ENCODE data around the gene LRWD1.

Gene LRWD1

DNA sequence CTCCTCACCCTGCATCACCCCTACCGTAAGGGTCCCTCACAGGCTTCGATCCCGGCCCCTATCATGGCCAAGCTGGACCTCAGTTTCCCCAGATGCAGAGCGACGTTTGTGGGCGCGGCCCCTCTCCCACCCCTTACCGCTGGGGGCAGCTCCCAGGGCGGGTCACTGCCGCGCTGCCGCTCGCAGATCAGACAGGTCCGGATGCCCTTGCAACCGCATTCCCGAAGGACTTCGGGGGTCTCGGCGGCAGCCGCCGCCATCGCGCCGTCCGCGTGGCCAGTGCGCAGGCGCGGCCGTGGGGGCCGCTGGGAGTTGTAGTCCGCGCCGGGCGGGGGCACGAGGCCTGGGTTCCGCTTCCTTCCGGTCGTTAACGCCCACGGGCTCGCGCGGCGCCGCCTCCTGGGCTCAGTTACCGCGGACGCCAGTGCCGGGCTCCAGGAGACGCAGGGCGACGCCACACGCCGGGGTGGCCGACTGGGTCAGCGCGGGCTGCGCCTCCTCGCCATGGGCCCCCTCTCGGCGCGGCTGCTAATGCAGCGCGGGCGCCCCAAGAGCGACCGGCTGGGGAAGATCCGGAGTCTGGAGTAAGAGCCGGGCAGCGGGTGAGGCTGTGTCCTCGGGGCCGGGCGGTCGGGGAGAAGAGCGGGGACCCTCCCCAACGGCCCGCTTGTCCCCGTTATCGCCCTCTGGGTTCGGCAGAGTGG lies at the start of gene LRWD1, which contains the start of gene ALKBH4:
LRWD1 (plus strand) TSS at position 408 of the 704 bp plus-strand sequence; CDS start at position 505, 97 bp downstream.
ALKBH4 (minus strand) TSS at position 287 of the 704 bp plus-strand sequence; CDS start at position 260, 27 bp downstream.
- peak; percentile 78 to 80 for DNase-seq (ENCODE audit: low read depth in 2 of 2)

- DNase-seq (ENCODE audit: low read depth in 2 of 2) = no peak
Observed at GRCh38 chr7:102415685-102416225, 49.0 kb upstream of the LRWD1 start.

- DNase-seq (ENCODE audit: low read depth in 2 of 2) = no peak
Observed at GRCh38 chr7:102416406-102416805, 48.4 kb upstream of the LRWD1 start.

DNA sequence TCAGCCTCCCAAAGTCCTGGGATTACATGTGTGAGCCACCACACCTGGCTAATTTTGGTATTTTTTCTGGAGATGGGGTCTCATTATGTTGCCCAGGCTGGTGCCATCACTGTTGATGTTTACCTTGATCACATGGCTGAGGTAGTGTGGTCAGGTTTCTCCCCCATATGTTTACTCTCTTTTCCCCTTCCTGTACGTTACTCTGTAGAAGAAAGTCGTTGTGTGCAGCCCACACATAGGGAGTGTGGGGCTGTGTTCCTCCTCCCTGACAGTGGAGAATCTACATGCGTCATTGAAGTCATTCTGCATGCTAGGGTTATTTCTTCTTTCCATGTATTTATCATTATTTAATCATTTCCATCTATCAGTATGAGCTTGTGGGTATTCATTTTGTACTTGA lies 47.7 kb upstream of the LRWD1 start:
- DNase-seq (ENCODE audit: low read depth in 2 of 2) = no peak

GRCh38 chr7:102418592-102418991 lies 46.2 kb upstream of the LRWD1 start:
- no peak for DNase-seq (ENCODE audit: low read depth in 2 of 2)

- DNase-seq (ENCODE audit: low read depth in 2 of 2) = no peak
Observed at GRCh38 chr7:102421706-102422240, 43.0 kb upstream of the LRWD1 start.

DNA sequence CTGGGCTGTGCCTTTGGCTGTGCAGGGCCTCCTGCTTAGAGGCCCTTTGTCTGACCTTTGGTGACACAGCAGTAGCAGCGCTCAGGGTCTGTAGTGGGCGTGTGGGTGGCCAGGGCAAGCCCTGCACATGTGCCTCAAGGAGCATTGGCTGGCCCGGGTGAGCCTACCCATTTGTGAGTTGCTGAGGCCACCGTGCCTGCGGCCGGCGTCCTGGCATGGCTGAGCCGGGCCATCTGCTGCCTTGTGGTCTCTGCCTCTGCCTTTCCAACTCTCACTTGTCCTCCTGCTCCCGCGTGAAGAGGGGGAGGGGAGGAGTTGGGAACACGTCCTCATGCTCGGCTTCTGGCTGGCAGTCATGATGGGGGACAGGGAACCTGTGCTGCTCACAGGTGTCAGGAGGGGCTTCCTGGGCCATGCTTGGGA lies 40.6 kb upstream of the LRWD1 start:
- DNase-seq (ENCODE audit: low read depth in 2 of 2) = no peak

DNA sequence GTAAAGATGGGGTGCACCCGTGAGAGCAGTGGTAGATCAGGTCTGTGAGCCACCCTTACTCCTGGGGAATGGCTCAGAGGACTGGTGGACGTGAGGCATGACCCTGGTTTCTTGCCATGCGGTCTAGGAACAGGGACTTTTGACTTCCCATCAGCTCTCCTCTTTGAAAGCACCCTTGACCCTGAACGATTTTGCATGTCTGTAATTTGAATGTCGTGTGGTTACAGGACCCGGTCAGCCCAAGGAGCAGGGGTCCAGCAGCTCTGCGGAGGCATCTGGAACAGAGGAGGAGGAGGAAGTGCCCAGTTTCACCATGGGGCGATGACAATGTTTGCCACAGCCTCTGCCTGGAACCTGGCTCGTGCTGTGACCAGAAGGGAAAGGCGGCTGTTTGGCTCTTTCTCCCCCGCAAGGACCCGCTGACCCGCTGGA lies 40.0 kb upstream of the LRWD1 start:
- DNase-seq (ENCODE audit: low read depth in 2 of 2) = no peak

DNA sequence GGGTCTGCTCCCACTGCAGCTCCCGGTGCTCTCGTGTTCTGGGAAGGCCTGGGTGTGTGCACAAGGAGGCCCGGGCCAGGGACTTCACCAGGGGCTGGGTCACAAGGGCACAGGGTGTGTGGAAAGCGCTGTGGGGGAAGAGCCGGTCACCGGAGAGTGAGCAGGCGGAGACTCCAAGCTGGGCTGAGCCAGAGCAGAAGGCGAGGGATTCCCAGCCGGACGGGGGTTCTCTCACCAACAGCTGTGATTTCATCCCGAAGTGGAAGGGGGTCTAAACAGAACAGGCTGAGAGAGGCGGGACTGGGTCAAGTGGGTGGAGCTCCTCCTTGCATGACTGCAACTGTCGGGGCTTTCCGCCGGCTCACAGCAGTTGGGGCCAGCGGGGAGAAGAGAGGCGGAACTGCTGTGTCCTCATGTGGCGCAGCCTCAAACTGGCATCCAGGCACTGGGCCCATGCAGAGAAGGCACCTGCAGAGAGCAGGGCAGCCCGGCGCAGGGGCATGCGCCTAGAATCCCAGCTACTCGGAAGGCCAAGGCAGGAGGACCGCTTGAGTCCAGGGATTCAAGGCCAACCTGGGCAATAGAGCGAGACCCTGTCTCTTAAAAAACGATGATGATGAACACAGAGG lies 39.0 kb upstream of the LRWD1 start:
- DNase-seq (ENCODE audit: low read depth in 2 of 2) = no peak

DNA sequence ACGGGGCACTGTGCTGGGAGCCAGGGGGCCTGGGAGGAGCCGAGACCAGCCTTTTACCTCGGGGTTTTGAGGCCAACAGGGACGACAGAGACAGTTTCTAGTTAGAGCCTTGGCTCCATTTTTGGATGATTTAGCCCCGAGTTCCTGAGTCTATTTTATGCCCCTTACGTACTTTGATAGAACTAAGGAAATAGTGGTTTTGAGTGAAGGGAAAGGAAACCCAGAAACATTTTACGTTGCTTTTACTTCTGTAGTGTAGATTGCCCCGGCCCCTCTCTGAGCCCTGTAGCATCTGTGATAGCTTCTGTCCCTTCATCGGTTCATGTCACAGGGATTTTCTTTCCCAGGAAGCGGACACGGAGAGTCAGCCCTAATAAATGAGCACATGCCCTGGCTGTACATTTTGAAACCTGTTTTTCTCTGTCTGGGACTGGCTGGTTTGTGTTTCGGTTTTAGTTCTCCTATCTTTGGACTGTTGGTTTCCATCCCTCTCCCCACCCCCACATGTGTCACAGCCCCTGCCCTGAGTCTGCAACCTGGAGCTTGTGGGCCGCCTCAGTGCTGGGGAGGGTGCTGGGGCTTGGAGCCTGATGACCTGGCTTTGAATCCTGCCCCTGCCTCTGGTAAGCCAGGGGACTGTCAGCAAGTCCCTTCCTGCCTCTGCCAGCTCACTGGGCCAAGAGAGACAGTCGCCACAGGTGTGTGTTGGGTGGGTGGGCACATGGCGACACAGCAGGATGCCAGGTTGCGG lies 38.3 kb upstream of the LRWD1 start:
- DNase-seq (ENCODE audit: low read depth in 2 of 2) = no peak

DNA sequence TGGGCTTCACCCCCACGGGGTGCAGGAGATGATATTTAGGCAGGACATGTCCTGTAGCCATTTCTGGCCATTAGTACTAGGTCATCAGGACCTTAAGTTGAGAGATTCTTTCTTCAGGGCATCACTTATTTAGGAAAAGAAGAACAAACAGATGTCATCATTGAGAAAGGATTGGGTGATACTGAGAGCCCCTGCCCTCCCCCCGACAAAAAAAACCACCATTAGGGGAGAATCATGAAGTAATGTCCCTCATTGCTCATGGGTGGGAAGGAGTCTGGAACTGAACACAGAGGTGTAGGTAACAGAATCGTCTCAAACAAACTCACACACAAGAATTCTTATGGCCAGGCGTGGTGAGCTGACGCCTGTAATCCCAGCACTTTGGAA lies 37.8 kb upstream of the LRWD1 start:
- DNase-seq (ENCODE audit: low read depth in 2 of 2) = no peak

- DNase-seq (ENCODE audit: low read depth in 2 of 2) = no peak
Observed at GRCh38 chr7:102429141-102429899, 35.5 kb upstream of the LRWD1 start.

DNA sequence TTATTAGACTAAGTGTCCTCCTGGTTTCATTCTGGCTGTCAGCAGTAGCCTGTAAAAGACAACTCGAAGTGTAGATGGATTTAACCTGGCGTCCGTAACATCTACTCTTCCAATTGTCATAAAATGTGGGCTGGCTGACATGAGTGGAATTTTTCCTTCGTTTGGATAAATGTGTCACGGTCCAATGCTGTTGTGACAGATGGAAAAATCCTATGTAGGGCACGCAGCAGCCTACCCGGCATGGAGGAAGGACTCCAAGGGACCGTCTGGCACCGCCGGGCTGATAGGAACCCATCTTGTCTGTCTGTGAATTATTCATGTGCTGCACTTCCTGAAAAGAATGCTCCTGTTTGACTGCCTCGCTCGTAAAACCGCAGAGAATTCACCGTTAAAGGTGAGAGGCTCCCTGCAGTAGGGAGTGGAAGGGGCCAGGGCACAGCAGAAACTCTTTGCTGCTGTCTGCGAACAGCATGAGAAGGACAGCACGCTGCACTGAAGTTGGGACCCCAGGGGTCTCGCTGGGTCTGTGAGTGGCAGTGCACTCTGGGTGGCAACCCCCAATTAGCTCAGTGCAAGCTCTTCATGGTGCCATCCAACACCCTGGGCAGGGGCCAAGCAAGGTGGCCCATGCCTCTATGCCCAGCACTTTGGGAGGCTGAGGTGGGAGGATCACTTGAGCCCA lies 33.0 kb upstream of the LRWD1 start:
- no peak for DNase-seq (ENCODE audit: low read depth in 2 of 2)

DNA sequence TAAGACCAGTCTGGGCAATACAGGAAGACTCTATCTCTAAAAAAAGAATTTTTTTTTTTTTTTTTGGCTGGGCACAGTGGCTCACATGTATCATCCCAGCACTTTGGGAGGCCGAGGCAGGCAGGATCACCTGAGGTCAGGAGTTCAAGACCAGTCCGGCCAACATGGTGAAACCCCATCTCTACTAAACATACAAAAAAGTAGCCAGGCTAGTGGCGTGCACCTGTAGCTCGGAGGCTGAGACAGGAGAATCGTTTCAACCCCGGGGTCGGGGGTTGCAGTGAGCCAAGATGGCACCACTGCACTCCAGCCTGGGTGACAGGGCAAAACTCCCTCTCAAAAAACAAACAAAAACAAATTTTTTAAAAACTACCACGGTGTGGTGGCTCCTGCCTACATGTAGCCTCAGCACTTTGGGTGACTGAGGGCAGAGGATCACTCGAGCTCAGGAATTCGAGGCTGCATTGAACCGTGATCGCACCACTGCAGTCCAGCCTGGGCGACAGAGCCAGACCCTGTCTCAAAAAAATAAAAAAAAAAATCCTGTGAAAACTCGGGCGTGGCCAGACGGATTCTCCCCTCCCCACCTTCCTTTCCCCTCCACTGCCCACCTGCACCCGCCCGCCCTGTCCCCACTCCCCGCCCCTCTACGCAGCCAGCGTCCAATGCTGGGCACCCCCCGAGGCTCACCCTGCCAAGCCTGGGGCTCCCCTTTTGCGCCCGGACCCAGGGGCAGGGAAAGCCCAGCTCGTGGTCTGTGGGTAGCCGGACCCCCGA lies 32.2 kb upstream of the LRWD1 start:
- DNase-seq (ENCODE audit: low read depth in 2 of 2) = no peak

GRCh38 chr7:102433219-102434038 lies 31.4 kb upstream of the LRWD1 start, which contains the start of gene ORAI2:
ORAI2 (plus strand) TSS chr7:102433575; CDS start chr7:102438957, 5,382 bp downstream.
- peak; percentile 40 to 45 for DNase-seq (ENCODE audit: low read depth in 2 of 2)

DNA sequence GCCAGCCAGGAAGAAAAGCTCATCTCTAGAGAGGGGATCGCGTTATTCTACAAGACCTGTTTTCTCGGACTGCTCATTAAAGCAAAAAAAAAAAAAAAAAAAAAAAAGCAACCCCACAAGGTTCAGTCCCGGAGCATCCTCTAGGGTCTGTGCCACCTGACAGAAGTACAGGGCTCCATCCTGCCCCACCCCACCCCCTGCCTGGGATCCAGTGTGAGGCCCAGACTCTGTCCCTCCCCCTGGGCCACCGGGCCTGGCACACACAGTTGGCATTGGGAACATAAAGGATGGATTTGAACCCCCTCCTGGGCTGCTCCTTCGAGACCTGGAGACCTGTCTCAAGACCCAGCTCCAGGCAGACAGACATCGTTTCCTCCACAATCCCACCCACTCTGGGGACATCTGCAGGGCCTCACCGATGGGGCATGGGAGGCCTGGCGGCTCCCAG lies 30.7 kb upstream of the LRWD1 start:
- DNase-seq (ENCODE audit: low read depth in 2 of 2) = no peak

DNA sequence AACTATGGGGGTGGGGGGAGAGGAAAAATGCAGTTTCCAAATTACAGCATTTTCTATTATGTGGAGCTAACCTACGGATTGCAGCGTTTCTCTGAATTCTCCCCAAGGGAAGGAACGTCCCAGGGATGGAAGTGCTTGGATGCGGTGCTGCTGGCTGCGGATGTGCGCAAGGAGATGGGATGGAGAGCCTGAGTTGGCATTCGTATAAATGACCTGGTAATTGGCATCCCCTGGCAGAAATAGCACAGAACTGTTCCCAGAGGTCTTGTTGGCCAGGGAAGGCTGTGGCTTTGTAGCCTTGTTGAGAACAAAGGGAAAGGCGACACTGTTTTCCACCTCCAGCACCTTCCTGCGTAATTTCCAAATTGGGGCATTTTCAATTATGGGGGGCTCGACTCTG lies 28.7 kb upstream of the LRWD1 start:
- no peak for DNase-seq (ENCODE audit: low read depth in 2 of 2)

GRCh38 chr7:102439963-102440795 lies 24.6 kb upstream of the LRWD1 start:
- peak; percentile 36 to 37 for DNase-seq (ENCODE audit: low read depth in 2 of 2)

Measured in fibroblast of skin of left quadriceps (primary cell).